Uterus (tissue), 4 donors: ENCODE measurements around the gene CST11. TPM values are rescaled to one million over a fixed set of nuclear protein-coding genes. Genes with fewer than 3 reads are reported as not detected.
A peak's percentile ranks its signal among the peaks of the same experiment; 100 is the strongest.

Experiments used
- DNase-seq, 2 donors: peaks; one replicate each; pipeline ENCODE4 v3.0.0-alpha.2; 2019 to 2020
- H3K27ac ChIP-seq, 2 donors: fragments of 200-600 bp; sonication (generic); 1 replicate in 1 of 2; 2 replicates in 1 of 2; pipeline ENCODE4 v1.5.1; 2016 to 2018
- H3K27me3 ChIP-seq, 2 donors: fragments of 200-600 bp; sonication (generic); one replicate each; pipeline ENCODE4 v1.5.1; 2018 to 2019; ENCODE audit warnings: control low read depth in 1 of 2
- H3K36me3 ChIP-seq, 2 donors: fragments of 200-600 bp; sonication (generic); one replicate each; pipeline ENCODE4 v1.5.1; 2019; ENCODE audit warnings: control low read depth in 1 of 2
- H3K4me1 ChIP-seq, 2 donors: fragments of 200-600 bp; sonication (generic); one replicate each; pipeline ENCODE4 v1.5.1; 2018 to 2019; ENCODE audit warnings: control low read depth in 1 of 2
- H3K4me3 ChIP-seq, 2 donors: fragments of 200-600 bp; sonication (generic); 1 replicate in 1 of 2; 2 replicates in 1 of 2; pipeline ENCODE4 v1.5.1; 2018 to 2019; ENCODE audit warnings: mild to moderate bottlenecking in 1 of 2
- H3K9me3 ChIP-seq, 2 donors: fragments of 200-600 bp; sonication (generic); one replicate each; pipeline ENCODE4 v1.5.1; 2019; ENCODE audit warnings: control low read depth in 1 of 2
- CTCF ChIP-seq, 4 experiments: fragments of 200-600 bp in 2 of 4; fragments of 450-650 bp in 2 of 4; sonication (generic) in 2 of 4; IDR thresholded peaks; one replicate each; pipeline ENCODE4 v1.5.1; 2016 to 2019; ENCODE audit warnings: antibody characterized with exemption in 4 of 4, mild to moderate bottlenecking in 2 of 4, moderate library complexity in 1 of 4
- POLR2A ChIP-seq, 2 donors: fragments of 450-650 bp; IDR thresholded peaks; one replicate each; pipeline ENCODE4 v1.6.1; 2016; ENCODE audit warnings: antibody characterized with exemption in 2 of 2, mild to moderate bottlenecking in 1 of 2, moderate library complexity in 1 of 2
- intact Hi-C: fragments of 100-400 bp; cut with DNase I; formaldehyde crosslinking; loops from one replicate; pipeline ENCODE4 v1.15.1; 2023; ENCODE audit warnings: low total_unique reads
- total RNA-seq, 4 donors: library from RNA; depleted of rRNA in 3 of 4; stranded (reverse); fragments of >200 nt in 3 of 4; gene quantifications; one replicate each; pipeline versions ENCODE4 v1.1.0 to v1.2.4, GENCODE V29; 2014 to 2023
- donor health status: DM: yes; HTN: yes; CAD: no.

The CST11 gene
- total RNA-seq, 4 donors from 2014 or later: not detected

- no peaks in the 10 kb centered on the region for H3K4me1 ChIP-seq
- no peaks in the 10 kb centered on the region for H3K36me3 ChIP-seq
- TF ChIP-seq POLR2A (IDR thresholded peaks at IDR 0.05) (no peak), CTCF (IDR thresholded peaks at IDR 0.05) (no peak)
- H3K9me3 ChIP-seq: no peaks in the 10 kb centered on the region
- DNase-seq: no peak
- no peak overlapping the region for H3K4me3 ChIP-seq
- no peak overlapping the region for H3K27ac ChIP-seq
- intact Hi-C loops: loop anchor here (10.0 kb wide), 1 partner anchor 157 kb away; the partner anchor contains the start of gene CST9
- no peaks in the 10 kb centered on the region for H3K27me3 ChIP-seq
These were observed 4.5 kb downstream of the CST11 start for GRCh38 chr20:23448167-23448566.

GRCh38 chr20:23446505-23446904 is 6.2 kb downstream of the CST11 start:
- no peak overlapping the region for H3K4me3 ChIP-seq
- peak; percentile 30 to 37 for DNase-seq

GRCh38 chr20:23445596-23446217 is 7.0 kb downstream of the CST11 start:
- Histone ChIP-seq H3K4me3 (no peak overlapping the region), H3K9me3 (no peaks in the 10 kb centered on the region), H3K27ac (no peak overlapping the region), H3K4me1 (no peaks in the 10 kb centered on the region), H3K27me3 (no peaks in the 10 kb centered on the region), H3K36me3 (no peaks in the 10 kb centered on the region)
- TF ChIP-seq POLR2A (IDR thresholded peaks at IDR 0.05) (no peak), CTCF (IDR thresholded peaks at IDR 0.05) (no peak)
- no peak for DNase-seq
- intact Hi-C loops: loop anchor here (10.0 kb wide), 1 partner anchor 159 kb away; the partner anchor contains the start of gene CST9

More at GRCh38 chr20:23446505-23446904, 6.2 kb downstream of the CST11 start:
- TF ChIP-seq POLR2A (IDR thresholded peaks at IDR 0.05): no peak
- TF ChIP-seq CTCF (IDR thresholded peaks at IDR 0.05): peak; percentile 15 to 50 (median 26)
- intact Hi-C loops: loop anchor here (10.0 kb wide), 1 partner anchor 158 kb away; the partner anchor contains the start of gene CST9
- Histone ChIP-seq H3K27me3 (no peaks in the 10 kb centered on the region), H3K9me3 (no peaks in the 10 kb centered on the region), H3K36me3 (no peaks in the 10 kb centered on the region), H3K4me1 (no peaks in the 10 kb centered on the region), H3K27ac (no peak overlapping the region)

- no peaks in the 10 kb centered on the region for H3K27me3 ChIP-seq
- H3K27ac ChIP-seq: no peak overlapping the region
- DNase-seq: no peak
- H3K36me3 ChIP-seq: no peaks in the 10 kb centered on the region
- no peaks in the 10 kb centered on the region for H3K9me3 ChIP-seq
- no peaks in the 10 kb centered on the region for H3K4me1 ChIP-seq
- TF ChIP-seq CTCF (IDR thresholded peaks at IDR 0.05): no peak
- TF ChIP-seq POLR2A (IDR thresholded peaks at IDR 0.05): no peak
- intact Hi-C loops: loop anchor here (10.0 kb wide), 1 partner anchor 160 kb away; the partner anchor contains the start of gene CST9
- no peak overlapping the region for H3K4me3 ChIP-seq
These were observed 7.8 kb downstream of the CST11 start for GRCh38 chr20:23444859-23445258.

- H3K4me3 ChIP-seq: no peak overlapping the region
- no peaks in the 10 kb centered on the region for H3K4me1 ChIP-seq
- no peak overlapping the region for H3K27ac ChIP-seq
- no peak for DNase-seq
- H3K36me3 ChIP-seq: no peaks in the 10 kb centered on the region
- TF ChIP-seq POLR2A (IDR thresholded peaks at IDR 0.05): no peak
- TF ChIP-seq CTCF (IDR thresholded peaks at IDR 0.05): no peak
- H3K27me3 ChIP-seq: no peaks in the 10 kb centered on the region
- H3K9me3 ChIP-seq: no peaks in the 10 kb centered on the region
- intact Hi-C loops: loop anchor here (10.0 kb wide), 1 partner anchor 162 kb away; the partner anchor contains the start of gene CST9
These were observed 10.2 kb downstream of the CST11 start for GRCh38 chr20:23442436-23442835.
